DND-41 (cell line): ENCODE measurements around the gene TSTD2.

Experiments
- CTCF ChIP-seq: IDR thresholded peaks from 2 replicates; pipeline ENCODE4 v1.5.1; 2012; ENCODE audit warnings: borderline replicate concordance, low read length, moderate library complexity, mild to moderate bottlenecking; ENCODE audit not compliant: poor library complexity, severe bottlenecking; ENCODE audit errors: extremely low read depth
- EZH2 ChIP-seq: IDR thresholded peaks from 3 replicates; pipeline ENCODE4 v1.6.1; 2012; ENCODE audit warnings: borderline replicate concordance, low read depth, mild to moderate bottlenecking, moderate library complexity, low read length, inconsistent platforms; ENCODE audit not compliant: severe bottlenecking

- TF ChIP-seq CTCF = no peak
- no peak for TF ChIP-seq EZH2
Measured at GRCh38 chr9:97575673-97576200, 57.4 kb downstream of the TSTD2 start.
